ENCODE data around the gene RBFOX1.

Gene RBFOX1

GRCh38 chr16:7505495-7505894 is 172.8 kb downstream of the RBFOX1 start:
- H3K4me3 ChIP-seq (replicated peaks; ENCODE audit: low read depth, low read length), result no peak overlapping the region
- no peak for TF ChIP-seq CTCF (IDR thresholded peaks at IDR 0.05; ENCODE audit: low read length, missing control alignments)
- no peak for DNase-seq (ENCODE audit: low read depth)

GRCh38 chr16:7506363-7506762 is 173.7 kb downstream of the RBFOX1 start:
- no peak overlapping the region for H3K4me3 ChIP-seq (replicated peaks; ENCODE audit: low read depth, low read length)
- DNase-seq (ENCODE audit: low read depth), result no peak
- TF ChIP-seq CTCF (IDR thresholded peaks at IDR 0.05; ENCODE audit: low read length, missing control alignments), result no peak

- H3K4me3 ChIP-seq (replicated peaks; ENCODE audit: low read depth, low read length), result no peak overlapping the region
- no peak for TF ChIP-seq CTCF (IDR thresholded peaks at IDR 0.05; ENCODE audit: low read length, missing control alignments)
- no peak for DNase-seq (ENCODE audit: low read depth)
These were observed 176.0 kb downstream of the RBFOX1 start for GRCh38 chr16:7508656-7509055.

GRCh38 chr16:7509963-7510601 is 177.4 kb downstream of the RBFOX1 start:
- no peak for TF ChIP-seq CTCF (IDR thresholded peaks at IDR 0.05; ENCODE audit: low read length, missing control alignments)

GRCh38 chr16:7511549-7512260 is 179.1 kb downstream of the RBFOX1 start:
- H3K4me3 ChIP-seq (replicated peaks; ENCODE audit: low read depth, low read length), result no peak overlapping the region
- no peak for TF ChIP-seq CTCF (IDR thresholded peaks at IDR 0.05; ENCODE audit: low read length, missing control alignments)
- DNase-seq (ENCODE audit: low read depth), result no peak

More at GRCh38 chr16:7509963-7510601, 177.4 kb downstream of the RBFOX1 start:
- no peak overlapping the region for H3K4me3 ChIP-seq (replicated peaks; ENCODE audit: low read depth, low read length)
- no peak for DNase-seq (ENCODE audit: low read depth)

GRCh38 chr16:7512503-7512902 is 179.9 kb downstream of the RBFOX1 start:
- no peak for DNase-seq (ENCODE audit: low read depth)
- no peak overlapping the region for H3K4me3 ChIP-seq (replicated peaks; ENCODE audit: low read depth, low read length)
- no peak for TF ChIP-seq CTCF (IDR thresholded peaks at IDR 0.05; ENCODE audit: low read length, missing control alignments)

Measured in fibroblast of pulmonary artery (primary cell).